Panc1 (cell line): ENCODE measurements around the gene TTF1. TPM values are rescaled to one million over a fixed set of nuclear protein-coding genes. Genes with fewer than 3 reads are reported as not detected.

Experiments
- ATAC-seq: fragments of 200-7000 bp; cut with Tn5 transposase; 2 replicates; pipeline ENCODE4 v1.9.1; 2020; ENCODE audit warnings: mild to moderate bottlenecking, moderate library complexity
- BruUV-seq: library from RNA; stranded (reverse); fragments of 400-500 nt; replicated peaks from 2 replicates; lab custom pipeline; 2021; lab: Mats Ljungman, UMichigan
- CTCF ChIA-PET: fragments of 300-600 bp; sonication (Branson Sonifier 250); formaldehyde crosslinking; loops from one replicate; lab custom pipeline; 2022; ENCODE audit warnings: antibody characterized with exemption; lab: Charles Lee
- POLR2A ChIA-PET: fragments of 300-600 bp; sonication (Branson Sonifier 250); formaldehyde crosslinking; loops from one replicate; lab custom pipeline; 2022; ENCODE audit warnings: antibody characterized with exemption; lab: Charles Lee
- DNase-seq: peaks from one replicate; pipeline ENCODE4 v3.0.0-alpha.2; 2010; ENCODE audit warnings: low read depth, low spot score
- H3K27ac ChIP-seq: 2 replicates; pipeline ENCODE4 v1.5.1; 2011; ENCODE audit warnings: mild to moderate bottlenecking, low read length, inconsistent platforms
- H3K27me3 ChIP-seq: fragments of 200-500 bp; sonication (Bioruptor generic); 2 replicates; pipeline ENCODE4 v1.6.0; 2014; ENCODE audit warnings: low read length, inconsistent platforms; ENCODE audit not compliant: control insufficient read depth, insufficient read depth
- H3K36me3 ChIP-seq: fragments of 200-500 bp; sonication (Bioruptor generic); 2 replicates; pipeline ENCODE4 v1.5.1; 2014; ENCODE audit warnings: inconsistent platforms, mild to moderate bottlenecking, low read length, moderate library complexity; ENCODE audit not compliant: control insufficient read depth, insufficient read depth
- H3K4me1 ChIP-seq: 2 replicates; pipeline ENCODE4 v1.5.1; 2011; ENCODE audit warnings: inconsistent platforms, mild to moderate bottlenecking, low read length, moderate library complexity; ENCODE audit not compliant: control insufficient read depth, insufficient read depth
- H3K4me3 ChIP-seq, 2 experiments: 2 replicates each; pipeline ENCODE4 v1.5.1; 2011 to 2012; ENCODE audit warnings: low read depth in 2 of 2, low read length in 2 of 2, mild to moderate bottlenecking in 2 of 2, inconsistent platforms in 1 of 2, moderate library complexity in 1 of 2
- H3K9me3 ChIP-seq: fragments of 200-500 bp; sonication (Bioruptor generic); 2 replicates; pipeline ENCODE4 v1.5.1; 2014; ENCODE audit warnings: low read depth, mild to moderate bottlenecking, inconsistent platforms, low read length, moderate library complexity; ENCODE audit not compliant: control insufficient read depth, insufficient read depth
- POLR2AphosphoS5 ChIP-seq: IDR thresholded peaks from 2 replicates; pipeline ENCODE4 v1.6.1; 2012; ENCODE audit warnings: mild to moderate bottlenecking, low read depth, low read length, moderate library complexity
- REST ChIP-seq, 2 experiments: IDR thresholded peaks; 2 replicates each; pipeline ENCODE4 v1.6.1; 2011 to 2012; ENCODE audit warnings: low read depth in 2 of 2, control low read depth in 1 of 2, low read length in 1 of 2, mild to moderate bottlenecking in 1 of 2, moderate library complexity in 1 of 2; ENCODE audit not compliant: insufficient read depth in 1 of 2
- SIN3A ChIP-seq: IDR thresholded peaks from 2 replicates; pipeline ENCODE4 v1.6.1; 2012; ENCODE audit warnings: low read depth, mild to moderate bottlenecking, low read length, moderate library complexity, borderline replicate concordance; ENCODE audit not compliant: insufficient read depth
- TCF7L2 ChIP-seq: IDR thresholded peaks from 2 replicates; pipeline ENCODE4 v1.6.1; 2011; ENCODE audit warnings: mild to moderate bottlenecking, low read depth, low read length, inconsistent platforms
- in situ Hi-C: cut with HindIII; loops from 2 replicates; pipeline ENCODE4 v1.10.0; 2016; ENCODE audit warnings: low sequenced_read_pairs, low pct_unique_long_range_greater_than_20kb
- intact Hi-C: fragments of 100-400 bp; cut with micrococcal nuclease; formaldehyde crosslinking; loops from one replicate; pipeline ENCODE4 v1.10.0; 2022; ENCODE audit not compliant: unreplicated experiment
- total RNA-seq: library from RNA; stranded (reverse); gene quantifications from one replicate; pipeline ENCODE4 v1.2.1, GENCODE V29; 2021; ENCODE audit not compliant: unreplicated experiment
- TF ChIP-seq, protein P1 (sequence below): fragments of 450-650 bp; IDR thresholded peaks from 2 replicates; pipeline ENCODE4 v1.5.1; 2017; ENCODE audit warnings: mild to moderate bottlenecking

TTF1 gene
- total RNA-seq, 1 experiment from 2014 or later: 8.4 TPM

DNA sequence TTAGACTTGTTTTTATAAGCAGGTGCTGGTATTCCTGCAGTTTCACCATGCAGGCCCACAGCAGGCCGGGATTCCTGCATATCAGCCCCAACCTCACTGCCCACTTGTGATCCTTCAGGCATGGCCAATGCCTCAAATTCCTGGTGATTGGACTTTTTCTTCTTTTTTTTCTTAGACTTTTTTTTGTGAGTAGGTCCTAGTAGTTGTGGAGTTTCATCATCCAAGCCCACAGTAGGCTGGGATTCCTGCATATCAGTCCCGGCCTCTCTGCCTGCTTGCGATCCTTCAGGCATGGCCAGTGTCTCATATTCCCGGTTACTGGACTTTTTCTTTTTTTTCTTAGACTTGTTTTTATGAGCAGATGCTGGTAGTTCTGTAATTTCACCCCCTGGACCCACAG, 4.8 kb downstream of the TTF1 start:
- Histone ChIP-seq H3K27me3 (no peaks in the 10 kb centered on the region), H3K4me3 (no peak overlapping the region), H3K4me1 (peaks cover 6% of the 10 kb centered on the region; the same call in 1 of the 2 replicates), H3K36me3 (peaks cover 4% of the 10 kb centered on the region), H3K27ac (no peak overlapping the region), H3K9me3 (no peaks in the 10 kb centered on the region)
- ATAC-seq: no peak
- no TSS peak for BruUV-seq
- TF ChIP-seq POLR2AphosphoS5 (no peak), TCF7L2 (no peak), SIN3A (no peak)
- DNase-seq: no peak
- CTCF ChIA-PET: no interaction called here
- intact Hi-C loops: no loop called here
- POLR2A ChIA-PET: no interaction called here
- in situ Hi-C loops: no loop called here

DNA sequence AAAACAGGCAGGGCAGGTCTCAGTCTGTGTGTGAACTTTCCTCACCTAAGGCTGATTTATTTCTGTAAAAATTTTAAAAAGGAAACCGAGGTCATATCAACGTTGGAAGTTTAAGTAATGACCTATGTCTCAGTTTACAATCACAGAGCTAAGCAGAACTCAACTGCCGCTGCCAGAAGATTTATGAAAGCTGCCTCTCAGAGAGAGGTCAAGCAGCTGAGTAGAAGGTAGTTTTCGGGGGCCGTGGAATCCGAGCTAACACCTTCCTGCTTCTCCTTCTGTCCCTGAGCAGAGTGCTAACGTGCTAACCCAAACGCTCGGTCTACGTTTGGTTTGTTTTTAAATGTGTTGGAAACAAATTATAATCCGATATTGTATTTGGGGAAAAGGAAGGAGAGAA, 11.1 kb downstream of the TTF1 start:
- Histone ChIP-seq H3K36me3 (peaks cover 10% of the 10 kb centered on the region), H3K27me3 (no peaks in the 10 kb centered on the region), H3K9me3 (no peaks in the 10 kb centered on the region), H3K27ac (no peak overlapping the region), H3K4me1 (no peaks in the 10 kb centered on the region), H3K4me3 (no peak overlapping the region)
- CTCF ChIA-PET: no interaction called here
- ATAC-seq (no peak), DNase-seq (no peak)
- in situ Hi-C loops (no loop called here), intact Hi-C loops (no loop called here)
- no TSS peak for BruUV-seq
- TF ChIP-seq SIN3A: no peak
- TF ChIP-seq REST (IDR thresholded peaks at IDR 0.05; ENCODE audit: insufficient read depth in 1 of 2, low read depth in 2 of 2, low read length in 1 of 2): no peak
- TF ChIP-seq POLR2AphosphoS5: no peak
- TF ChIP-seq, protein P1, sequence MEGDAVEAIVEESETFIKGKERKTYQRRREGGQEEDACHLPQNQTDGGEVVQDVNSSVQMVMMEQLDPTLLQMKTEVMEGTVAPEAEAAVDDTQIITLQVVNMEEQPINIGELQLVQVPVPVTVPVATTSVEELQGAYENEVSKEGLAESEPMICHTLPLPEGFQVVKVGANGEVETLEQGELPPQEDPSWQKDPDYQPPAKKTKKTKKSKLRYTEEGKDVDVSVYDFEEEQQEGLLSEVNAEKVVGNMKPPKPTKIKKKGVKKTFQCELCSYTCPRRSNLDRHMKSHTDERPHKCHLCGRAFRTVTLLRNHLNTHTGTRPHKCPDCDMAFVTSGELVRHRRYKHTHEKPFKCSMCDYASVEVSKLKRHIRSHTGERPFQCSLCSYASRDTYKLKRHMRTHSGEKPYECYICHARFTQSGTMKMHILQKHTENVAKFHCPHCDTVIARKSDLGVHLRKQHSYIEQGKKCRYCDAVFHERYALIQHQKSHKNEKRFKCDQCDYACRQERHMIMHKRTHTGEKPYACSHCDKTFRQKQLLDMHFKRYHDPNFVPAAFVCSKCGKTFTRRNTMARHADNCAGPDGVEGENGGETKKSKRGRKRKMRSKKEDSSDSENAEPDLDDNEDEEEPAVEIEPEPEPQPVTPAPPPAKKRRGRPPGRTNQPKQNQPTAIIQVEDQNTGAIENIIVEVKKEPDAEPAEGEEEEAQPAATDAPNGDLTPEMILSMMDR: no peak
- no peak for TF ChIP-seq TCF7L2
- POLR2A ChIA-PET: no interaction called here

GRCh38 chr9:132391449-132391848, 15.2 kb downstream of the TTF1 start:
- H3K27ac ChIP-seq: no peak overlapping the region
- TF ChIP-seq TCF7L2: no peak
- no peak for TF ChIP-seq SIN3A
- TF ChIP-seq, protein P1: no peak
- TF ChIP-seq POLR2AphosphoS5: no peak
- TF ChIP-seq REST (IDR thresholded peaks at IDR 0.05; ENCODE audit: insufficient read depth in 1 of 2, low read depth in 2 of 2, low read length in 1 of 2): no peak
- peaks cover 10% of the 10 kb centered on the region for H3K36me3 ChIP-seq
- no peak for ATAC-seq
- no TSS peak for BruUV-seq
- no peaks in the 10 kb centered on the region for H3K27me3 ChIP-seq
- ChIA-PET CTCF (no interaction called here), POLR2A (no interaction called here)
- in situ Hi-C loops: no loop called here
- DNase-seq: no peak
- intact Hi-C loops: no loop called here
- no peaks in the 10 kb centered on the region for H3K9me3 ChIP-seq
- no peaks in the 10 kb centered on the region for H3K4me1 ChIP-seq
- no peak overlapping the region for H3K4me3 ChIP-seq
